Body of pancreas (tissue), 4 donors: Measurements from ENCODE around the gene RELN.

ENCODE experiments used
- CTCF ChIP-seq, 7 experiments: fragments of 450-650 bp in 4 of 7; fragments of 200-600 bp in 3 of 7; sonication (generic) in 3 of 7; IDR thresholded peaks; one replicate each; pipeline ENCODE4 v1.5.1; 2016 to 2019; ENCODE audit warnings: antibody characterized with exemption in 7 of 7
- POLR2A ChIP-seq, 3 donors: fragments of 450-650 bp; IDR thresholded peaks; one replicate each; pipeline ENCODE4 v1.6.1; 2016; ENCODE audit warnings: antibody characterized with exemption in 3 of 3, mild to moderate bottlenecking in 2 of 3

DNA sequence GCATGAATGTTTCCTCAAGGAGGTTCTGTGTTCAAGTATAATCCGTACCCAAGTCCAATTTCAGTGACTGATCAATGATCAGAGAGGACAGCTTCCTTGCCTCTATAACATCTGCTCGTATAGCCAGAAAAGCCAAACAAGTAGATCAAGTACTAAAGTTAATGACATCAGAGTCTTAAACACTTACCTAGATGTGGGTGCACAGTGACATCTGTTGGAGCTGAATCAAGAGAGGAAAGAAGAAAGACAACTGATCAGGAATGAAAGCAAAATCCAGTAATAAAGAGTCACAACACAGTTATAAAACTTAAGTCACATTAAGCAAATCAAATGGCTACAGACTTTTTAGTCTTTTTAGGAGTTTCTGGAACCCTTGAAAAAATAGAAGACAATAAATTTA, 236.5 kb downstream of the RELN start:
- TF ChIP-seq POLR2A (IDR thresholded peaks at IDR 0.05) (no peak), CTCF (IDR thresholded peaks at IDR 0.05) (no peak)
